ENCODE measurements around the gene TYK2. TPM values are rescaled to one million over a fixed set of nuclear protein-coding genes. Genes with fewer than 3 reads are reported as not detected.

The TYK2 gene
- total and polyA plus RNA-seq, 2 of the 4 experiments (the other 2 are of a cell fraction), result 40.9 to 97.9 TPM

- intact Hi-C loops (cut with micrococcal nuclease) (no loop called here), dilution Hi-C loops (cut with HindIII; ENCODE audit: low sequenced_read_pairs, unreplicated experiment) (no loop called here), in situ Hi-C loops (cut with MboI; ENCODE audit: low sequenced_read_pairs) (no loop called here)
- no peak overlapping the region for H2AK9ac ChIP-seq (replicated peaks; ENCODE audit: low read depth, low read length, poor library complexity)
- no peak overlapping the region for H2BK5ac ChIP-seq (ENCODE audit: low read depth, low read length, poor library complexity, severe bottlenecking)
- no peak overlapping the region for H3K4ac ChIP-seq (ENCODE audit: low read depth, low read length)
- BruUV-seq (replicated peaks), result no TSS peak
- no peak overlapping the region for H4K5ac ChIP-seq (ENCODE audit: low read depth, low read length)
- ATAC-seq (ENCODE audit: low read depth), result no peak
- H3K4me1 ChIP-seq (ENCODE audit: control insufficient read depth, insufficient read depth, low read length), result no peaks in the 10 kb centered on the region
- no peak overlapping the region for H3K14ac ChIP-seq (replicated peaks; ENCODE audit: low read depth, low read length)
- DNase-seq, result no peak
- no peaks in the 10 kb centered on the region for H3K27me3 ChIP-seq (ENCODE audit: control insufficient read depth, insufficient read depth, low read length)
- 90% methylated on average over 2 of the region's 19 CpGs; no CpG with 5 or more reads in 1 of the 2 experiments for WGBS, 2 experiments (ENCODE audit: extremely low coverage in 2 of 2, insufficient read length in 1 of 2)
- no peak overlapping the region for H4K91ac ChIP-seq (ENCODE audit: insufficient read depth, low read depth, low read length)
- no peak overlapping the region for H4K8ac ChIP-seq (ENCODE audit: low read depth in 2 of 2, low read length in 2 of 2)
- H2BK20ac ChIP-seq (ENCODE audit: low read depth, low read length), result no peak overlapping the region
- no peak overlapping the region for H3K23ac ChIP-seq (ENCODE audit: low read depth, low read length)
- H2BK120ac ChIP-seq (ENCODE audit: low read depth, low read length), result no peak overlapping the region
- no peak overlapping the region for H3K56ac ChIP-seq (ENCODE audit: extremely low read depth, insufficient read depth, low read length)
- H2AFZ ChIP-seq (replicated peaks; ENCODE audit: low read length, poor library complexity), result no peak overlapping the region
- H4K20me1 ChIP-seq (ENCODE audit: insufficient read depth, low read length), result peaks cover 9% of the 10 kb centered on the region; the same call in 1 of the 2 replicates
- H3K36me3 ChIP-seq (ENCODE audit: control insufficient read depth, insufficient read depth, low read length), result peaks cover 75% of the 10 kb centered on the region
- H3K9me1 ChIP-seq (ENCODE audit: insufficient read depth, low read length), result no peaks in the 10 kb centered on the region
- H3K18ac ChIP-seq (ENCODE audit: low read depth, low read length), result no peak overlapping the region
- ChIA-PET CTCF (no interaction called here), POLR2A (ENCODE audit: unreplicated experiment) (no interaction called here)
- no peak overlapping the region for H3K9ac ChIP-seq (ENCODE audit: low read depth, low read length)
- no peak overlapping the region for H3K4me3 ChIP-seq (ENCODE audit: insufficient read depth, low read depth, low read length)
- TF ChIP-seq NFE2L2 (IDR thresholded peaks at IDR 0.05; ENCODE audit: low read depth, low read length) (no peak), SMC3 (IDR thresholded peaks at IDR 0.05; ENCODE audit: low read depth, low read length) (no peak), MAFK (IDR thresholded peaks at IDR 0.05; ENCODE audit: low read depth, low read length) (no peak), POLR2A (IDR thresholded peaks at IDR 0.05; ENCODE audit: low read depth, low read length) (no peak), CEBPB (IDR thresholded peaks at IDR 0.05; ENCODE audit: low read depth, low read length) (no peak), RAD21 (IDR thresholded peaks at IDR 0.05; ENCODE audit: low read length) (no peak), RFX5 (IDR thresholded peaks at IDR 0.05; ENCODE audit: low read depth, low read length) (no peak), USF2 (IDR thresholded peaks at IDR 0.05; ENCODE audit: low read depth, low read length) (no peak)
- peaks cover 9 to 14% of the 10 kb centered on the region in 2 experiments; a peak in 3 of 4 replicates for H3K79me1 ChIP-seq (ENCODE audit: low read depth in 1 of 2, low read length in 2 of 2)
- no peak overlapping the region for H2BK15ac ChIP-seq (ENCODE audit: low read depth, low read length)
- no peaks in the 10 kb centered on the region for H3K9me3 ChIP-seq (ENCODE audit: control insufficient read depth, insufficient read depth, low read length)
- no peak overlapping the region for H2AK5ac ChIP-seq (ENCODE audit: low read depth, low read length)
- no peak overlapping the region for H3K4me2 ChIP-seq (ENCODE audit: low read depth, low read length)
- no peak overlapping the region for H3K27ac ChIP-seq (ENCODE audit: insufficient read depth, low read length)
Observed at GRCh38 chr19:10321874-10322835, 58.2 kb downstream of the TYK2 start.

All from IMR-90 (cell line).